HG03432 (cell line): ENCODE data around the gene UBE2E3.
A peak's percentile ranks its signal among the peaks of the same experiment; 100 is the strongest.
"Not testable (repeated sequence)": the region's sequence is repeated elsewhere in the genome, so short reads cannot be mapped to it uniquely, and the experiment has no call there.

ENCODE experiments used
- ATAC-seq: cut with Tn5 transposase; IDR thresholded peaks from one replicate; pipeline ENCODE4 v1.9.1; 2021; ENCODE audit warnings: mild to moderate bottlenecking, moderate library complexity; ENCODE audit not compliant: unreplicated experiment

The UBE2E3 gene

GRCh38 chr2:181072486-181073235, 92.3 kb downstream of the UBE2E3 start:
- ATAC-seq, result no peak

- ATAC-seq, result no peak
These were observed 93.5 kb downstream of the UBE2E3 start for GRCh38 chr2:181073896-181074295.

GRCh38 chr2:181074457-181074856, 94.1 kb downstream of the UBE2E3 start:
- no peak for ATAC-seq

GRCh38 chr2:181076658-181077057, 96.3 kb downstream of the UBE2E3 start:
- ATAC-seq, result no peak

- ATAC-seq, result peak; percentile 91
These were observed 96.8 kb downstream of the UBE2E3 start for GRCh38 chr2:181077128-181077709.

- ATAC-seq, result no peak
These were observed 102.7 kb downstream of the UBE2E3 start for GRCh38 chr2:181083140-181083539.

- no peak for ATAC-seq
These were observed 105.3 kb downstream of the UBE2E3 start for GRCh38 chr2:181085734-181086133.

- ATAC-seq, result not testable (repeated sequence)
These were observed 111.5 kb downstream of the UBE2E3 start for GRCh38 chr2:181091920-181092319.

- ATAC-seq, result no peak
These were observed 115.1 kb downstream of the UBE2E3 start for GRCh38 chr2:181095486-181095885.

- ATAC-seq, result no peak
These were observed 123.3 kb downstream of the UBE2E3 start for GRCh38 chr2:181103659-181104058.

- no peak for ATAC-seq
These were observed 124.2 kb downstream of the UBE2E3 start for GRCh38 chr2:181104512-181105115.

GRCh38 chr2:181105562-181105961, 125.2 kb downstream of the UBE2E3 start:
- ATAC-seq, result no peak

- ATAC-seq, result no peak
These were observed 125.8 kb downstream of the UBE2E3 start for GRCh38 chr2:181106229-181106628.

- peak; percentile 100 for ATAC-seq
These were observed 126.6 kb downstream of the UBE2E3 start for GRCh38 chr2:181106789-181107627.

- ATAC-seq, result no peak
These were observed 127.2 kb downstream of the UBE2E3 start for GRCh38 chr2:181107628-181107945.

- ATAC-seq, result no peak
These were observed 130.7 kb downstream of the UBE2E3 start for GRCh38 chr2:181111059-181111458.

GRCh38 chr2:181112916-181113315, 132.5 kb downstream of the UBE2E3 start:
- ATAC-seq, result no peak
